CD4-positive, alpha-beta T cell treated with Interleukin-17A for 4 hours (primary cell): ENCODE measurements around the gene KIDINS220.

Experiments used
- DNase-seq: peaks from one replicate; pipeline ENCODE4 v3.0.0-alpha.2; 2020; ENCODE audit warnings: mixed read lengths

Gene KIDINS220

DNA sequence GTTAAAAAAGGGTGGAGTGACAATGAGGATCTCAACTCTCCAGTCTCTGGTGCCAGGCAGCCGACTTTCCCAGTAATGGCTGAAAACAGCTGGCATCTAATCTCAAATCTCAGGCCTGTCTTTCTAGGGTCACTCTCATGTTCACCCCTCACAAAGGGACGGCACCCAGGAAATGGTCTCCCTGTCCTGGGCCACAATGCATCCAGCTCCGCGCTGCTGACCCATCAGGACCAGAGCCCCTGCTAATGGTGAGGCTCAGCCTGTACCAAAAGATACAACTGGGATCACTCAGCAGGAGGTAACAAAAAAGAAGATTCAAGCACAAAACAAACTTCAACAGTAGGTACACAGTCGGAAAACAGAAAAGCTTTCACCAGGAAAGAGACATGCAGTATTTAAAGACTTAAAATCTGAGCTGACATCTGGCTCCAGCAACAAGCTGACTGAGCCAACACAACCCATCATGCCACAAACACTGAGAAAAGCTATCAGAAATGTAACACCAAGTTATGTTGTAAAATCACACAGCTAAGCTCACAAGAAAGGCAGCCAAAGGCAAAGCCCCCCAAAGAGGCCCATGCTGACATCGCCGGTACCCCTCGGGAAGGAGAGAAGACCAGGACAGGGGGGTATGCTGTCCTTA lies 13.6 kb upstream of the KIDINS220 start:
- no peak for DNase-seq

DNA sequence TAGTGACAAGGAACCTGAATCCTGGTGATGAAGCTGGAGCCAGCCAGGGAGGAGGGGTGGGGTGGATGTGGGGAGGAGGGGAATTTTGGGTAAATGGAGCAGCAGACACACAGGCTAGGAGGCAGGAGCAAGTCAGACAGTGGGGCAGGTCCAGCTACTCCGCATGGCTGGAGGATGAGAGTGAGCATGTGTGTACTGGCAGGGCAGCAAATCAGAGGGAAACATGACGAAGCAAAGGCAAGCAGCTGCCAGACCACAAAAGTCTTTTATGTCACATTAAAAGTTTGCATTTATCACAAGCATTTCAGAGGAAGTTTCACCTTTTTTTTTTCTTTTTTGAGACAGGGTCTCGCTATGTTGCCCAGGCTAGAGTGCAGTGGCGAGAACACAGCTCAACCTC lies 11.9 kb upstream of the KIDINS220 start:
- DNase-seq: no peak

DNA sequence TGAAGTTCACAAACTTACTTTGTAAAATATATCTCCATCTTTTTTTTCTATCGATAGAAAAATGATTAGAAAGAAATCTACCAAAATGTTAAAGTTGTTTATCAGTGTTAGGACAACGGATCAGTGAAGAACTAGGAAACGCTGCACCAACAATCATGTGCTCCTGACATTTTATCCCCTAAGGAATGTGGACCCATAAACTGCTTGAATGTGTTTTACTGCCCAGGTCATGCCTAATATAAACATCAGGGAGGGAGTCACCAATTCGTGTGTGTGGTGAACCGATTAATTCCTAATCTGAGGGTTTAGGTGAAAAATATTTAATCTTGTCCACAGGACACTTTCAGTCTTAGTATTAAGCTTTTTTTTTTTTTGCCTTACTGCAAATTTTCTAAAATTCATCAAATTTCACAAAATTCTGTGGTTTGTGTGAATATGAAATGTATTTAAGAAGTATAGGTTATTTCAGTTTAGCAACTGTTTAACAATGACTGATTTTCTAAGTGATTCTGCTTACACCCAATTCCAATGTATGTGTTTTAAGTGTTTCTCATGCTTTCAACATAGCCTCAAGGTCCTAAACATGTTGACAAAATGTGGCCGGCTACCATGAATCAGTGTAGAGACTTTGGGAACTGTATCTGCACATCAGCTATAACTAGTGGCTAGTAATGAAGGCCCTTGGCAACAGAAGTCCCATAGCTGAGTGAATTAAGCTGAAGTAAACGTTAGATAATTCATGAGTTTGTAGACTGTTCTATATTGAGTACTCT lies 11.1 kb upstream of the KIDINS220 start:
- DNase-seq: no peak

DNA sequence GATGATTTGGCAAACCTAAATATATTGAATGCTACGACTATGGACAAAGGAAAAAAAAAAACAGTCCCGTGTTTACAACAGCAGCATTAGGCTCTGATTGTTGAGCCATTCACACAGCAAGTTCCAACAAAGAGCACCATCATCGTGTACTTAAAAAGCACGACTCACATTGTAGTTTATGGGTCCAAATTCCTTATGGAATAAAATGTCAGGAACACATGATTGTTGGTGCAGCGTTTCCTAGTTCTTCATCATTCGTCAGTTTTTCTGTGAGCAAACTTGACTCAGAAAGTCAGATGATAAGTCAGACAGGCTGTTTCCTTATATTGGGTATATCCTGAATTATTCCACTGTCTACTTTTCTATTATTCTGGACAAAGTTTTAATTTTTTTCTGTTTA lies 10.0 kb upstream of the KIDINS220 start:
- DNase-seq: no peak

DNA sequence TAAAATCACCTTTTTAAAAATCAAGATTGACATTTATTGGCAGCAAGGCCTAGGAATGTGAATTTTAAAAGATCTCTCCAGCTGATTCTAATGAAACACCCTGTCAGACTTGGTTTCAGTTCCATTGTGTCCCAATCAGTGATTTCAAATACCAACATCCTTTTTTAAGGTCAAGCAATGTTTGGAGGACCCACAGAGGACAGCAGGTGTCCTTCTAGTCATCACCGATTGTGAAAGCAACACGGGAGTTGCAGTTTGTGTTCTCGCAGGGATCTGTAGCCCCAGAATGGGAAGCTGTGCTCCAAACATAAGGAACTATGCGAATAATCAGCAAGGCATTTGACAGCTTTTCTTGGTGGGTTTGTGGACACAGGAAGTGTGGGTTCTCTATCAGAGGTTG lies 4.5 kb upstream of the KIDINS220 start:
- DNase-seq: no peak

DNA sequence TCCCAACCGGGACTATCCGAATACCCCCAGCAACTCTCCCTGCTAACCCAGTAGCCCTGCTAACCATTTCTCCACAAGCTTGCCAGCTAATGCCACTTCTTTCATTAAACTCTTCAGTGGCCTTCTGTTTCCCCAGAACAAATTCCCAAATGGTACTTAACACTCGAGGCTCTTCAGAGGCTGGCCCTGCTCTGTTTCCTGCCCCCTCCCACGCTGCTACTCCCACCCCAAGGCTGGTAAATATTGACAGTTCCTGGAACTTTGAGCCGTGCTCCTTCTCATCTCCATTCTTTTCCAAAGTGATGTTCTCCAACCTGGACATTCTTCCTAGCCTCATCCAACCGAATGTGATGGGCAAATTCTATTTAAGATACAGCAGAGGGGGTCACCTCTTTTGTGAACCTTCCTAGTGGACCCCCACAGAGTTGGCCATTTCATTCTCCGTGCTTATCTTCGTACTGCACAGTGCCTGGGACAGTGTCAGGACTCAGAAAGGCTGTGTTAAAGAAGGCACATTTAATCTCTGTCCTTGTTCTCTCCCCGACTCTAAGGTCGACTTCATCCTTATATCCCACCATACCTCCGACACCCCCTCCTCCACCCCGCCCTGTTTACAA lies 3.2 kb upstream of the KIDINS220 start:
- no peak for DNase-seq

DNA sequence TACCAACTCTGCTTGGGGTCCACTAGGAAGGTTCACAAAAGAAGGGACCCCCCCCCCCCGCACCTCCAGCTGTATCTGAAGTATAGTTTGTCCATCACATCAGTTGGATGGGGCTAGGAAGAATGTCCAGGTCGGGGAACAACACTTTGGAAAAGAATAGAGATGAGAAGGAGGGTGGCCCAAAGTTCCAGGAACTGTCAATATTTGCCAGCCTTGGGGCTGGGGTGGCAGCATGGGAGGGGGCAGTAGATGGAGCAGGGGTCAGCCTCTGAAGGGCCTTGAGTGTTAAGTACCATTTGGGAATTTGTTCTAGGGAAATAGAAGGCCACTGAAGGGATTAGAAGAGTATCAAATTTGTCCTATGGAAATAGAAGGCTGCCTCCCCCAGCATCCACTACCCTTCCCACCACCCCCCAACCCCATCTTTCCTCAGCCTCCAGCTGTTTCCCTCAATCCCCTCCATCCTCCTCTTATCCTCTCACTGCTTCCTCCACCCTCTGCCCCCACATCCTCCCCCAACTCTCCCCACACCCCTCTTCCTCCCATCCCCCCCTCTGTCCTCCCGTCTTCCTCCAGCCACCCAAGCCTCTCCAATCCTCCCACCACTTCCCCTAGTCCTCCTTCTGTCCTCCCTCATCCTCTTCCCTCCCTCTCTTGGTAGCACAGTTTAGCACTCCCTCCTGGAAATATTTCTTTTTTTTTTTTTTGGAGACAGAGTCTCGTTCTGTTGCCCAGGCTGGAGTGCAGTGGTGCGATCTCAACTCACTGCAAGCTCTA lies 2.0 kb upstream of the KIDINS220 start:
- no peak for DNase-seq

DNA sequence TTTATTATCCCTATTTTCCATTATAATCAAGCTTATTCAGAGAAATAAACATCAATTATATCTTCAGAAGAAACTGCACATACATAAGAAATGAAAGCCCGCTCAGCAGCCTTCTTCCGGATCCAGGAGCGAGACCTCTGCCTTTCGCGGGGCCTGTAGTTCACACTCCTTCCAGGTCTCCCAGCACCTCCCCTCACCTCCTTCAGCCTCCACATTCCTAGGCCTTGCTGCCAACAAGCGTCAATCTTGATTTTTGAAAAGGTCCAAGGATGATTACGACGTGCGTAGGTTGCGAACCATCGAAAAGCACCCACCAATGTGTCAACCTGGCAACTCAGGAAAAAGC lies 355 bp upstream of the KIDINS220 start:
- no peak for DNase-seq

DNA sequence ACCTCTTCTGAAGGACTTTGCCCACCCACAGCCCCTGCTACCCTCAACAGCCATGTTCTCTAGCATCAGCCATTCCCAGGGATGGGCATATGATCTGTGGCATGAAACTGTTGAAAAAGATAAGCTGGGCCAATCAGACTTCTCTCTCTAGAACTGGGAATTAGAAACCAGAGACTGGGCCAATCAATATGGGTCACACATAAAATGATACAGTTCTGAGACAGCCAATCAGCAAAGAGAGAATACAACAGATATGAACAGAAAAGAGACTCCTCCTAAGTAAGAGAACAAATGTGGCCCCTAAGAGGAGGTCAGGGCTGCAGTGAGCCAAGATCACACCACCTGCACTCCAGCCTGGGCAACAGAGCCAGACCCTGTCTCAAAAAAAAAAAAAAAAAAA lies 2.1 kb downstream of the KIDINS220 start:
- no peak for DNase-seq

DNA sequence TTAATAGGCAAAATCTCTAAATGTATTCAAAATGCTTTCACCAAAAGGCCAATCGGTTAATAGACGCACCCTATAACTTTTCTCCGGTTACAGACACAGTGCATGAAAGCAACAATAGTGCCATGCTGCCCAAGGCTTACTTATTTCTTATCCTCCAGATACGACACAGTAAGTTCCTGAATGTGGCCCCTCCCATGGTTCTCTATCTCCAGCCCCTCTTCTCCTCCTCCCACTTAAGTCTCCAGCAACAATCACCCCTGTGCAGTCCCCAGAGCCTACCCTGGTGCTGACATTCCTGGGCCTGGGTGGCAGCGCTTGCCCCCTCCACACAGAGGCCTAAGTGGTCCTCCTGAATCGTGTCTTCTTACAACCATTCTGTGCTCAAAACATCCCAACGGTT lies 3.6 kb downstream of the KIDINS220 start:
- no peak for DNase-seq

DNA sequence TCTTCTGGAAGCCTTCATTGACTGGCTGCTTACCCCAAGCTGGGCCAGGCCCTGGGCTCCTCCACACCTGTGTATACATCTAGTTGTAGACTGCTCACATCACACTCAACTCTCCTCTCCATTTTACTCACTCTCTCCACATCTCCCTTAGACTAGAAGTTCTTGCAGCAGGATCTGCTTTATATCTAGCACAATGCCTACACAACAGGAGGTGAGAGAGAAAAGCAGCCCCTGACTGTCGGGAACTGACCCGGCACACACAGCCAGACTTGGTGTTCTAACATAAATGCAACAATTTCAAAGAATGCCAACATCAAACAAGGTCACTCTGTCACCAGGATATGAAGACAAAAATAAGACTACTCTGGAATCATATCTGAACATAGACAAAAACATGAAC lies 5.9 kb downstream of the KIDINS220 start:
- no peak for DNase-seq

DNA sequence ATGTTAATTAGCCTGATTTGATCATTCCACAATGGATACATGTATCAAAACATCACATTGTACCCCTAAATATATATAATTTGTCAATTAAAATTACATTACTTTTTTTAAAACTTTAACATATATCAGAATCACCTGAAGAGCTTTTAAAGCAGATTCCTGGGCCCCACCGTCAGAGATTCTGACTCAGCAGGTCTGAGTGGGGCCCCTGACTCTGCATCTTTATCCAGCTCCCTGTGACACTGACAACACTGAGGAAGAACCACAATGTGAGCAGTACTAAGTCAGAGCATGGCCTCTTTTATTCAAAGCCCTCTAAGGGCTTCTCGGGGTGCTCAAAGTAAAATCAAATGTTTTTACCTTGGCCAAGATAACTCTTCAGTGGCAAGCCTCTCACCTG lies 9.7 kb downstream of the KIDINS220 start:
- no peak for DNase-seq

DNA sequence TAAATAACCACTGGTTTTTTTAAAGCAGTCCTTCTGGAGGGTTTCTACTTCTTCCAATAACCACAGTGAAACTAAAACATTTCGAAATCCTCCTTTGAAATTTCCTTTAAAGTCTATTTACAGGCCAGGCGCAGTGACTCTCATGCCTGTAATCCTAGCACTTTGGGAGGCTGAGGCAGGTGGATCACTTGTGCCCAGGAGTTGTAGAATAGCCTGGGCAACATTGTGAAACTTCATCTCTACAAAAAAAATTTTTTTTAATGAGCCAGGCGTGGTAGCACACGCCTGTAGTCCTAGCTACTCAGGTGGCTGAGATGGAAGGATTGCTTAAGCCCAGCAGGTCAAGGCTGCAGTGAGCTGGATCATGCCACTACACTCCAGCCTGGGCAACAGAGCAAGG lies 15.2 kb downstream of the KIDINS220 start:
- DNase-seq: no peak

DNA sequence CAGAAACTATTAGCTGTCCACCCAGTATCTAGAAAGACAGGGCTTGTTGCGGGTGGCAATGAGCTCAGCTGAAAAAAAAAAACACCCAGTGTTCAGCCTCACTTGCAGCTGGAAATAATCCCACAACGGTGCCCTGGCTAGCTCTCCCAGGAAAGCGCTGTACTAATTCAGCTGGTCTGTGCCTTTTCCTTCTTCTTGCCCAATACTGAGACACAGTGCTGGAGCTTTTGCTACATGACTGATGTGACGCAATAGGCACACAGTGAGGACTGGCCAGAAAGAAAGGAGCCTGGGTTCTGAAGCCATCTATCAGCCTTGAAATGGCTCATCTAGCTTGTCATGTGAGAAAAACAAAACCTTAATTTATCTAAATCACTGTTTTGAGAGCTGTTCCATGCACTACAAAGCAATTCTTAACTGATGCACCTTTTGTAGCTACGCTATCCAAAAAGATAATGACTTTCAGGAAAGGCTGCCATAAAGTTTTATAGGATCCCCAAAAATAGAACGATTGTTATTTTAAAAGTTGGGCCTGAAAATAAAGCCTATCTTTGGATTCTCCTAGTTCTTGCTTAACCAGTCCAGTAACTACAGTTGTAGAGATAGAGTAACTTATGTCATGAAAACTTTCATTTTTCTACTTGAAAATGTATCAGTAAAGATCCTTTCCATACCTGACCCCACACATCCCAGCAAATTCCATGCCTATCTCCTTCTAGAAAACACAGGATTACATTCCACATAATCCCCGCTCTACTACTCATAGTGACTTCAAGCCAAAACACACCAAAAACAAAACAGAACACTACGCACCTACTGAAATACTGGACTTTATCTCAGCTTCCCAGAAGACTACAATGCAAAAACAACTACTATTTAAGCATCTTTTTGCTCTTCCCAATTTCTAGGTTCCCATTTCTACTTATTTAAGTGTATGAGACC lies 15.9 kb downstream of the KIDINS220 start:
- no peak for DNase-seq

DNA sequence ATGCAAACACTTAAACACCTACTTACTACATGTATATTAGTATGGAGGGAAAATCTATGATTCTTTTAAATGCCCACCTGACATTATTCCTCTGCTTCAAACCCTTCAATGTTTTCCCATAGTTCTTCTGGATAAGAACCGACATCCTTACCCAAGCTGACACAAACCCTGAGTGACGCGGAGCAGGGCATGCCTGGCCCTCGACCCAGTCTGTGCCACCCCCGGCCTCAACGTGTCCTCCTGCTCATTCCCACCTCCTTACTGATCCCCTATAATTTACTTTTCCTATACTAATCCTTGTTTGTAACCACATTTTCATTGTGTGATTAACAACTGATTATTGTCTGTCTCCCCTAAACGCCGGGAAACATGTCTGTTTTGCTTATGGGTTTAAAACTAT lies 17.5 kb downstream of the KIDINS220 start:
- DNase-seq: no peak

DNA sequence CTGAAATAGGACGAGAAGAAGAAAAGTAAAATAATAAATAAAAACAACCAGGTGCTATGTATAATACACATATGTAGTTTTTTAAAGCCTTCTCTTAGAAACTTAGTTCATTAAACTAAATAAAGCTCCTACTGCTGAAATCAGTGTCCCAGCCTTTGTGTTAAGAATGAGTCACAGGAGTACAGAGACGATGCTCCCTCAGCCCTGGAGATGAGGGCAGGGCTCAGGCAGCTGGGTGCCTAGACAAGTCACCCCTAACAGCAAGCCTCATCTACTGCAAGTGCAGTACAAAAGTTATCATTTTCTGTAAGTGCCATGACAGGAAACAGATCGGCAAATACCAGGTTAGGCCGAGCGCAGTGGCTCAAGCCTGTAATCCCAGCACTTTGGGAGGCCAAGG lies 18.2 kb downstream of the KIDINS220 start:
- no peak for DNase-seq

DNA sequence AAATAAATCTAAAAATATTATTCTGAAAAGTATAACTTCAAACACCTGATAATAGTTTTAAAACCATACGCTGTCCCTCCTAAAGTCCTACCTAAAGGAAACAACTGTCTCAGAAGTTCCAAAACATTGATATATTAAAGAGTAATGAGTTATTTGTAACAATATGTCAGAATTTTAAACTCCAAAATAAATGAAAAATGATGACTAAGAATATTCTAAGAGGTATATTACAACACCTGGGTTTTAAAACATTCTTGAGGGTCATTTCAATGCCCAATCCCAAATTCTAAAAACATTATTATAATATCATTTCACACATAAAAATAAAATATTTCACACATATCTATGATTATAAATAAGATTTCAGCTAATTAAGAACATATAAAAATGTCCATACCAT lies 20.2 kb downstream of the KIDINS220 start:
- DNase-seq: no peak

DNA sequence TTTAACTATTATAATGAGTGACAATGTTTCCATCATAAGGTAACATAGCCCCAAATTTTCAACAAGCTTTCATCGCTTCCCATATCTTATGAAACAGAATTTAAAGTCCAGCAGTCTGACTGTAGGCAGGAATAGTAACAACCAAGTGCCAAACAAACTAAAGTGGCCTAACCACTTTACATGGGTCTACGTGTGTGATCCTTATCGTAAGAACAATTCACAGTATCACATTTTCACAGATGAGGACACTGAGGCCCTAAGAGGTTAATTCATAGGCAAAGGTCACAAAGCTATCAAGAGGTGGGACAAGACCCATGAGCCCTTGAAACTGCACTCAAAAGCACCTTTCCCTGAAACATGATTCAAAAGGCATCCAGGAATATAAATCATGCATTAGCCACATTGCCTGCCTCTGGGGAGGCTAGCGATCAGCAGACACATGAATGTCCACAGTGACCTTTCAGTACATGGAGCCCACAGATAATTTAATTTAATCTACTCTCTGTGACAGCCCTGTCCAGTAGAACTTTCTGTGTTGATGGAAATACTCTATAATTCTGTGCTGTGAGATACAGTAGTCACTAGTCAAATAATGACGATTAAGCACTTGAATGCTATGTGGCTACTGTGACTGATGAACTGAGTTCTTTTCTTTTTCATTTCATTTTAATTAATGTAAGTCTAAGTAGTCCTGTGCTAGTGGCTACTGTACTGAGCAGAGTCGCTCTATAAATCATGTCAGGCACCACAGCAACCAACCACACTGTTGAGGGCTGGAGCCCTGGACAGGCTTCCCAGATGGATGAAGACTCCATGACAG lies 30.3 kb downstream of the KIDINS220 start:
- DNase-seq: no peak

DNA sequence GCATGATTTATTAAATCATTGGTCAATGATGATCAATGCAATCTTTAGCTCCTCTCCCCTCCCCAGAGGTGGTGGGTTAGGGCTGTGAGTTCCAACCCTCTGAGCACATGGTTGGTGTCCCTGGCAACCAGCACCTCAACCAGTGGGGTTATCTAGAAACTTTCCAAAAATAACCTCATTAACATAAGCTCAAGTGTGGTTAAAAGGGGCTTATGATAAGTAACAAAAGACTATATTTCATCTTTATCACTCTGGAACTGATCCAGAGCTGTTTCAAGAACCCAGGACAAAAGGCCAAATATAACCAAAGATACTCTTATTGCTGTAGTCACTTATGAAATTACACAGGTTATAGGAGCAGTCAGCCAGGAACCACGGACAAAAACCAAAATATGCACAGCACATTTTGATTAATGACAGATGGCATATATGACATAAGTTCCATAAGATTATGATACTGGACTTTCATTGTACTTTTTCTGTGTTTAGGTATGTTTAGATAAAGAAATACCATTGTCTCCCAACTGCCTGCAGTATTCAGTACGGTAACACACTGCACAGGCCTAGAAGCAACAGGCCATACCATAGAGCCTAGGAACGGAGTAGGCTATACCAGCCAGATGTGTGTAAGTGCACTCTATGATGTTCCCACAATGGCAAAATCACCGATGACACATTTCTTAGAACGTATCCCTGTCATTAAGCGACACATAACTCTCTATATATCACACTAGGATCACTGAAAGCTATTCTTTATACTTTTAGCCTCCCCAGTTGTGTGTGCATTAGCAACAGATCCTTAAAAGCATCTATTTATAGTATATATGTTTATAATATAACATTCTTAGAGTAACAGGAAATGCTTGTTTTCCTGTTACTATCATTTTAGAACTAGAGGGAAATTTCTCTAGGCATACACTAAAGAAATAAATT lies 31.9 kb downstream of the KIDINS220 start:
- no peak for DNase-seq

DNA sequence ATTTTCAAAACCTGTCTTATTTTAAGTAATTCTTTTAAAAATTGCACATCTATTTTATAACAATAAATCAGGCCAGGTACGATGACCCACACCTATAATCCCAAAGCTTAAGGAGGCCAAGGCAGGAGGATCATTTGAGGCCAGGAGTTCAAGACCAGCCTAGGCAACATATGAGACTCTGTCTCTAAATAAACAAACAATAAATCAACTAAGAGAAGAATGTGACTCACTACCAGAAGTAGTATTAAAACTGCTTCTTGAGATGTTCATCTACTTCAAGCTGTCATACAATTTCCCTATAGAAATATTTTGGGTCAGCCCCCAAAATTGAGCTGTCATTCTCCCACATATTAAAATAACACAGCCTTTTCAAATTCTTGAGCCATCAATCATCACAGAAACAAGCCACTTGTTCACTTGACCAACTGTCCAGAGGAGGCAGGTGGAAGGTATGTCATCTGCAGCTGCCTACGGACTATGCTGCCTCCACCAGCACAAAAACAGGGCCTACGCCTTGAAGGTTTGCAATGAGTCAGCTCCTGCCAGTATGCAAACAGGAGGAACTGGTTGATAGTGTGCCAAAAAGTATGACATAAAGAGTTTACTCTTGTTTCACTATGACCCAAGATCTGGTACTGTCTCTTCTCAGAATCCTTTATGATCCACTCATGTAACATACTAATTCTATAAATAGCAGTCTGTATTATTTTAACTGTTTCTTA lies 33.6 kb downstream of the KIDINS220 start:
- DNase-seq: no peak
